EH (cell line): ENCODE measurements around the gene GABBR2.
A peak's percentile ranks its signal among the peaks of the same experiment; 100 is the strongest.

ENCODE experiments used
- DNase-seq: peaks from one replicate; pipeline ENCODE4 v3.0.0-alpha.2; 2015; ENCODE audit warnings: low read depth

The GABBR2 gene

GRCh38 chr9:98321269-98321668 lies 387.5 kb downstream of the GABBR2 start:
- DNase-seq = no peak

- peak; percentile 57 for DNase-seq
Observed at GRCh38 chr9:98318834-98319478, 389.8 kb downstream of the GABBR2 start.

GRCh38 chr9:98318041-98318790 lies 390.5 kb downstream of the GABBR2 start:
- no peak for DNase-seq

- DNase-seq = peak; percentile 71
Observed at GRCh38 chr9:98317134-98317857, 391.4 kb downstream of the GABBR2 start.

GRCh38 chr9:98316445-98317133 lies 392.1 kb downstream of the GABBR2 start:
- DNase-seq = no peak

GRCh38 chr9:98315551-98316060 lies 393.1 kb downstream of the GABBR2 start:
- peak; percentile 86 for DNase-seq

- no peak for DNase-seq
Observed at GRCh38 chr9:98315067-98315453, 393.7 kb downstream of the GABBR2 start.

GRCh38 chr9:98314381-98315066 lies 394.2 kb downstream of the GABBR2 start:
- peak; percentile 62 for DNase-seq

- no peak for DNase-seq
Observed at GRCh38 chr9:98312365-98312764, 396.4 kb downstream of the GABBR2 start.

GRCh38 chr9:98311541-98311940 lies 397.2 kb downstream of the GABBR2 start:
- no peak for DNase-seq

- peak; percentile 37 for DNase-seq
Observed at GRCh38 chr9:98310752-98311392, 397.9 kb downstream of the GABBR2 start.

- DNase-seq = no peak
Observed at GRCh38 chr9:98306384-98307145, 402.2 kb downstream of the GABBR2 start.

GRCh38 chr9:98304381-98304780 lies 404.4 kb downstream of the GABBR2 start:
- DNase-seq = no peak

- DNase-seq = no peak
Observed at GRCh38 chr9:98303633-98304125, 405.1 kb downstream of the GABBR2 start.

- no peak for DNase-seq
Observed at GRCh38 chr9:98302938-98303632, 405.6 kb downstream of the GABBR2 start.

GRCh38 chr9:98302150-98302549 lies 406.6 kb downstream of the GABBR2 start:
- no peak for DNase-seq

- no peak for DNase-seq
Observed at GRCh38 chr9:98300611-98301010, 408.1 kb downstream of the GABBR2 start.

GRCh38 chr9:98298476-98298875 lies 410.3 kb downstream of the GABBR2 start:
- DNase-seq = no peak

- no peak for DNase-seq
Observed at GRCh38 chr9:98295824-98296223, 412.9 kb downstream of the GABBR2 start.

- no peak for DNase-seq
Observed at GRCh38 chr9:98291820-98292219, 416.9 kb downstream of the GABBR2 start.
